ENCODE results near the gene CACYBP.

Gene CACYBP

DNA sequence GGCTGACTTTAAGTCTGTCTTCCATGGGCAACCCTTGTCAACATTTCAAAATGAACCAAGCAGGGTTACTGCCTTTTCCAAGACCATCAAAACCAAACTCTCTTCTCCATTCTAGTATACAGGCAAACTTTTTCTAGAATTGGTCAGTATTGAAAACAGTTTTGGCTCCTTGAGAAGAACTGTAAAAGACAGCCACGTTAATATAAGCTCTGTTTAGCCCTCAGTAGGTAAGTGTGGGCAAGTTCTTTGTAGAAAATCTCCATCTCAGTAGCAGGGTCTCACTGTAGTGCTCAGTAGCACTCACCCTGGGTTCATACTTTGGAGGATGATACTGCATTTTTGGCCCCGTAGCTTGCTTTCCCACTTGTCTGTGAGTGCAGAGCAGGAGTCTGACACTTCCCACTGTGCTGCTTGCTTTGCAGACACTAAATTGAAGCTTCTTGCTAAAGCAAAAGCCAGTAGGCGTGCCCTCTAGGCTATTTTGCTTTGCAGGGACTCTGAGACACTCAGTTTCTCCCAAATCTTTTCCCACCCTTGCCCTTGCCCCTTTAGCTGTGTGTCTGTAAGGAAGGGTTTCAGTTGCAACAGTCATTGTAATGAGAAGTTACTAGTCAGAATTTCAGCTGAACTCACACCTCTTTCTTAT lies 34.3 kb upstream of the CACYBP start:
- H3K9me3 ChIP-seq (ENCODE audit: control insufficient read depth, insufficient read depth, low read length): no peaks in the 10 kb centered on the region
- peaks cover 6% of the 10 kb centered on the region; the same call in 1 of the 2 replicates for H3K36me3 ChIP-seq (ENCODE audit: insufficient read depth, low read length)
- peaks cover 9% of the 10 kb centered on the region for H3K4me1 ChIP-seq (ENCODE audit: insufficient read depth, low read length)
- no peak overlapping the region for H3K9ac ChIP-seq (ENCODE audit: low read depth, low read length)

DNA sequence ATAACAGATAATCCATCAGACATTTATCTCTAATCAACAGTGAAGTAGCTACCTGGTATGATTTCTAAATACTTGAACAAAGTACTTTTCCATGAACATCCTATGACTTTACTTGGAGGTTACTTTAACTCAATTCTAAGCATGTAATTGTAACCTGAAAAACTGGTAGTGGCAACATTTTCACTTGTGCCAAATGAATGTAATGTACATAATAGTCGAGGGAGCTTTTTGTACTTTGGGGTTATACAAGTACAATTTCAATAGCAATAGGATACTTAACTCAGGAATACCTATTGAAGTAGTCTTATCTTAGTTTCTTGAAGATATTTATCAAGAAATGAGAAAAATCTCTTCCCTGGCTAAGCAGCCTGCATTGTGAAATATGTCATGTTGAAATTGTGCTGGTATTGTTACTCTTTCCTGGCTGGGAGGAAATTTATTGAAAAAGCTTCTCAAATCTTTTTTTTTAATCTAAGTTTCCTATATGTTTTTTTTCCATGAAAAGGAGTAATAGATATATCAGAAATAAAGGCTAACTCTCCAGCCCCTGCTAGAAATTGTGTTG lies 33.7 kb upstream of the CACYBP start:
- no peak overlapping the region for H3K9ac ChIP-seq (ENCODE audit: low read depth, low read length)
- peaks cover 9% of the 10 kb centered on the region for H3K4me1 ChIP-seq (ENCODE audit: insufficient read depth, low read length)
- peaks cover 6% of the 10 kb centered on the region; the same call in 1 of the 2 replicates for H3K36me3 ChIP-seq (ENCODE audit: insufficient read depth, low read length)
- H3K9me3 ChIP-seq (ENCODE audit: control insufficient read depth, insufficient read depth, low read length): no peaks in the 10 kb centered on the region

DNA sequence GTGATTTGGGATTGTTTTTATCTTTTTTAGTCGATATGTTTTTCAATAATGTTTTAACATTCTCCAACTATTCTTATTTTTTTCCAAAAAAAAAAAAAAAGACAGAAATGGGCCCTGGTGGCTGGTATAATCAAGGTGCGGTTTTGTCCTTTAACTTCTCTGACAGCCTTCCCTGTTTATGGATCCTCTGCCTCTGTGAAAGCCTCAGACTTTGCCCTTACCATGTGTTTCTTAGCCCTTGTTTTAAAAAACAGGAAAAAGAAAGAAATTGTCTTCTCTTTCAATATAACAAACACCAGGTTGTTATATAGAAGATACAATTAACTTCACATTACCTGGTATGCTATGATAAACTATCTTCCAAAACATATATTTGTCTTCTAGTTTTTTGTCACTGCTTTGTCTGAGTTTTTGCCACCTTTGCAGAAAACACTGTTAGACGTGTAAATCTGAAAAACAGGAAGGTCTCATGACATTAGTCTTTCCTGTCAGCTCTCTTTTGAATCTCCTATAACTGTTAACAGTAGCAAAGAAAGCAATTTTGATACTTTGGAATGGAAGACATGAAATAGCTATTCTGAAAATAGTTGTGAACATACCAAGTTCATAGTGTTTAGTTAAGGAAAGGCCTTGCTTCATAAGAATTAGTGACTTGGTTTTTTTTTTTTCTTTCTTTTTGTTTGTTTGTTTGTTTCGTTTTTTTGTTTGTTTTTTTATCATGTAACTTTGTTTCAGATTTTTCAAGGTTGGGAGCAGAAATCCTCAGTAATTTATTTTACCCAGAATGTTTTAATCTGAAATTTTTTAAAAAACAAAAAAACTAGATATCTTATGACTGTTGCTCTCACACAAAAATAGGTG lies 31.7 kb upstream of the CACYBP start:
- peaks cover 9% of the 10 kb centered on the region for H3K4me1 ChIP-seq (ENCODE audit: insufficient read depth, low read length)
- peaks cover 6% of the 10 kb centered on the region; the same call in 1 of the 2 replicates for H3K36me3 ChIP-seq (ENCODE audit: insufficient read depth, low read length)
- H3K9ac ChIP-seq (ENCODE audit: low read depth, low read length): no peak overlapping the region
- H3K9me3 ChIP-seq (ENCODE audit: control insufficient read depth, insufficient read depth, low read length): no peaks in the 10 kb centered on the region

DNA sequence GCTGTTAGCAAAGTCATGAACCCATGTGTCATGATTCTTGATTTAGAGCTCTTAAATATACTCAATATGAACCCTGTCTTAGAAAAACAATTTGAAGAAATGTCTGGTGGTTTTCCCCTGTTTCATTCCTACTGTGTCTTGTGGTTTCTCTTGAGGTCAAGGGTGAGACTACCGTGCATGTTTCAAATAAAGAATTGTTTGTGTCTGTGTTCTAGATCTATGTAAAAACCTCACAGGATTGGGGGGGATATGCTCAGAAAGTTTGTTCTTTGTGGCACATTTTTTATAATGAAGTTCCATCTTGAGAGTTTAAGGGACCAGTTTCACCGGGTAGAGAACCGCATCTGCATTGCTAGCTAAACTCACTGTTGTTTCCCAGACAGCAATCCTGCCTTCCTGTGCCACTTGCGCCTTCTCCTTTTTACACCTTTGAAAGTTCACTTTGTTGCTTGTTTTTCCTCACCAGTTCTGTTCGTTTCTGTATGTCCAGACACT lies 30.9 kb upstream of the CACYBP start:
- H3K9me3 ChIP-seq (ENCODE audit: control insufficient read depth, insufficient read depth, low read length): no peaks in the 10 kb centered on the region
- peaks cover 9% of the 10 kb centered on the region for H3K4me1 ChIP-seq (ENCODE audit: insufficient read depth, low read length)
- H3K36me3 ChIP-seq (ENCODE audit: insufficient read depth, low read length): peaks cover 6% of the 10 kb centered on the region; the same call in 1 of the 2 replicates
- no peak overlapping the region for H3K9ac ChIP-seq (ENCODE audit: low read depth, low read length)

DNA sequence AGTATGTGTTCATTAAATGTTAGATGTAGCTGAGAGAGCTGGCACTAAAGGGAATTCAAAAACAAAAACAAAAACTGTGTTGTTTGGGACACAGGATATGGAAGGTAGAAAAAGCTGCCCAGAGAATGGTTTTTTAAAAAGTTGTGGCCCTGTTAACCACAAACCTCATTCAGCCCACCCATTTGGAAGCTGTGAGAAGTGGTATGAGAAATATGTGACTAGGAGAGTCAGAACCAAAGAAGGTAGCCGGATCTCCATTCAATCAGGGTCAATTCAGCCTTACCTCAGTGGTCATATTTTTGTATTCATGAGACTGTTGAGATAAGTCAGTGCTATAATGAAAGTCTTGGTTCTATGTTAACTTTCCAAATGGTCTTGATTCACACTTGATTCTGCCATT lies 29.8 kb upstream of the CACYBP start:
- peaks cover 9% of the 10 kb centered on the region for H3K4me1 ChIP-seq (ENCODE audit: insufficient read depth, low read length)
- no peak overlapping the region for H3K9ac ChIP-seq (ENCODE audit: low read depth, low read length)
- no peaks in the 10 kb centered on the region for H3K9me3 ChIP-seq (ENCODE audit: control insufficient read depth, insufficient read depth, low read length)
- peaks cover 8% of the 10 kb centered on the region; the same call in 1 of the 2 replicates for H3K36me3 ChIP-seq (ENCODE audit: insufficient read depth, low read length)

DNA sequence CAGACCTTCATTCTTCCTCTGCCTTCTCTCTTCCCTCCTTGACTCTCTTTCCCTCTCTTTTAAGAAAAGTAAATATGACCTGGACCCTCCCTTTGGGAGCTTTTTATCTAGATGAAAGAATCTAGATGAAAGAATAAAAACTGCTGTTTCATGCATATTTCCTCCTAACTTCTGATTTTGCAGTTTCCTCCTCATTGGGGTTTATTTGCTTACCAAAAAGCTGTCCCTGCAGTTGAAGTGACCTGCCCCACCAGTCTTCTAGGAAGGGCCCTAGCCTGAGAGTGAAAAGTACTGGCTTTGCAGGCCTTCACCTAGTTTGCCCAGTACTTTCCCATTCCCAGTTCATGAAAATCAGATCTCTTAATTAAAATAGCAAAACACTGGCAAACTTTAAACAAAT lies 28.3 kb upstream of the CACYBP start:
- Histone ChIP-seq H3K9me3 (ENCODE audit: control insufficient read depth, insufficient read depth, low read length) (no peaks in the 10 kb centered on the region), H3K4me1 (ENCODE audit: insufficient read depth, low read length) (no peaks in the 10 kb centered on the region), H3K36me3 (ENCODE audit: insufficient read depth, low read length) (peaks cover 14% of the 10 kb centered on the region; the same call in 1 of the 2 replicates), H3K9ac (ENCODE audit: low read depth, low read length) (no peak overlapping the region)

DNA sequence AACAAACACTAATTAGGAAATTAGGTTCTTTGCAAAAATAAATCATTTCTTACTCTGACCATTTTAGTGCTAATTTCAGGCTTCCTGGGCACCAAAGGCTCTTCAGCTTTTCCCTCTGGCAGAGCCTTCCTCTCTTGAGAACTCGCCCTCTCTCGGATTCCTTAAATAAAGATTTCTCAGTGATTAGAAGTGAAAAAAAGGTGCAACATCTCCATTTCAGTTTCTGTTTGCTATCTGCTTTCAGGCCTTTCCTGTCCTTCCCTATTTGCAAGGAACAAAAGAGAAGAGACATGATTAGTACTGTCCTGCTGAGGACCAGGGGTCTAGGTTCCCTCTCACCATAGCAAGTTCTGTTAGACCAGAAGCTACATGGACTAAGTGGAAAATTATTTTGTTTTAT lies 27.8 kb upstream of the CACYBP start:
- Histone ChIP-seq H3K9me3 (ENCODE audit: control insufficient read depth, insufficient read depth, low read length) (no peaks in the 10 kb centered on the region), H3K9ac (ENCODE audit: low read depth, low read length) (no peak overlapping the region), H3K36me3 (ENCODE audit: insufficient read depth, low read length) (peaks cover 14% of the 10 kb centered on the region; the same call in 1 of the 2 replicates), H3K4me1 (ENCODE audit: insufficient read depth, low read length) (no peaks in the 10 kb centered on the region)

DNA sequence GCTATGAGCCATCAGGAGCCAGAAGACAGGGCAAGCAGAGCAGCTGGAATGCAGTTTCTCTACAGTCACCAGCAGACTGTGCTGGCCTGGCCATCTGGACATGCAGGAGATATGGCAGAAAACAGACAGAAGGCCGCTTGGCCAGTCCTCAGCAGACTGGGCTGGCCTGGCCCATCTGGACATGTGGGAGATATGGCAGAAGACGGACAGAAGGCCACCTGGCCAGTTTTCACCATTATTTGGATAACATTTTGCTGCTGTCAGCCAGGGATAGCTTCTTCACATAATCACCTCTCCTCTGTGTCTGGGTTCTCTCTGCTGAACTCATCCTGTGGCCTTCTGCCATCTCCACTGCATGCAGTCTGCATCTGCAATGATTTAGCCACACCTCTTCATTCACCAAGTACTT lies 25.0 kb upstream of the CACYBP start:
- Histone ChIP-seq H3K9me3 (ENCODE audit: control insufficient read depth, insufficient read depth, low read length) (no peaks in the 10 kb centered on the region), H3K4me1 (ENCODE audit: insufficient read depth, low read length) (no peaks in the 10 kb centered on the region), H3K9ac (ENCODE audit: low read depth, low read length) (no peak overlapping the region), H3K36me3 (ENCODE audit: insufficient read depth, low read length) (peaks cover 11% of the 10 kb centered on the region; the same call in 1 of the 2 replicates)

DNA sequence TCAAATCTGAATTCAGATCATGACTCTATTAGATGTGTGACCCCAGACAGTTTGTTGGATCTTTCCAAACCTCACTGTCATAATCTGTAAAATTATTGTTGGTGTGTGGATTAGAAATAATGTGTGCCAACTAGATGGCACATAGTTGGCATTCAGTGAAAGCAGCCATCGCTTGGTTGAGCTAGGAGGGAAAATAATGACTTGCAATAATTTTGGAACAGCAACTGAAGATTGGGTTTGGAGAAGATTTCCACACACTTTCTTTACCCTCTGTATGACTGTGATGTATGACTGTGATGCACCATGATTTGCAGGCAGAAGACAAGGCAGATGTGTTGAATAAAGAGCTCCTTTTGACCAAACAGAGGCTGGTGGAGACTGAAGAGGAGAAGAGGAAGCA lies 24.0 kb upstream of the CACYBP start:
- Histone ChIP-seq H3K9me3 (ENCODE audit: control insufficient read depth, insufficient read depth, low read length) (no peaks in the 10 kb centered on the region), H3K9ac (ENCODE audit: low read depth, low read length) (no peak overlapping the region), H3K36me3 (ENCODE audit: insufficient read depth, low read length) (peaks cover 11% of the 10 kb centered on the region; the same call in 1 of the 2 replicates), H3K4me1 (ENCODE audit: insufficient read depth, low read length) (no peaks in the 10 kb centered on the region)

DNA sequence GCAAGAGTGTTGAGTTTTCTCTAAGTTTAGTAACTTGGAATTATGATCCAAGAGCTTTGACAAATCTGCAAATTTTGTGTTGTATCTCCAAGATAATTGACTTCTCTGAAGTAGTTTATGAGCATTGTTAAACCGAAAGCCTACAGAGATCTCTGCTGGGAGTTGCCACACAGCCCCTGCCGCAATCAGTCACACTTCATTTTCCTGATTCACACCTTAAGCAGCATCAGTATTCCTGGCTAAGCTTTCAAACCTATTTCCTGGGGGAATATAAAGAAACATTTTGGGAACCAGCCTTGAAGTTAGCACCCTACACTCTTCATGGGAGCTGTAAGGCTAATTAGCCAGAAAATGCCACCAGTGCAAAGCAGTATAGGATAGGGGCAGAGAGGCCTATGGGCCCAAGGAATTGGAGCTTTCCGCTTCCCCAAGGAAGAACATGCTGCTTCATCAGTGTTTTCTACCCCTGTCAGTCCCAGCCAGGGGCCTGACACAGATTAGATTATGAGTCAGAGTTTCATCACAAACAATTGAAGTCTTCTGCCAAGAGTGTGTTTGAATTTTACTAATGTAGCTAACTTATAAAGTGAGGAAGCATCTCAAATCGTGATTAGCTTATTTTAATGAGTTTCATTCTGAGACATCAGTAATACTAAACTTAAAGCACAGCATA lies 23.2 kb upstream of the CACYBP start:
- Histone ChIP-seq H3K4me1 (ENCODE audit: insufficient read depth, low read length) (no peaks in the 10 kb centered on the region), H3K9ac (ENCODE audit: low read depth, low read length) (no peak overlapping the region), H3K36me3 (ENCODE audit: insufficient read depth, low read length) (peaks cover 11% of the 10 kb centered on the region; the same call in 1 of the 2 replicates), H3K9me3 (ENCODE audit: control insufficient read depth, insufficient read depth, low read length) (no peaks in the 10 kb centered on the region)

DNA sequence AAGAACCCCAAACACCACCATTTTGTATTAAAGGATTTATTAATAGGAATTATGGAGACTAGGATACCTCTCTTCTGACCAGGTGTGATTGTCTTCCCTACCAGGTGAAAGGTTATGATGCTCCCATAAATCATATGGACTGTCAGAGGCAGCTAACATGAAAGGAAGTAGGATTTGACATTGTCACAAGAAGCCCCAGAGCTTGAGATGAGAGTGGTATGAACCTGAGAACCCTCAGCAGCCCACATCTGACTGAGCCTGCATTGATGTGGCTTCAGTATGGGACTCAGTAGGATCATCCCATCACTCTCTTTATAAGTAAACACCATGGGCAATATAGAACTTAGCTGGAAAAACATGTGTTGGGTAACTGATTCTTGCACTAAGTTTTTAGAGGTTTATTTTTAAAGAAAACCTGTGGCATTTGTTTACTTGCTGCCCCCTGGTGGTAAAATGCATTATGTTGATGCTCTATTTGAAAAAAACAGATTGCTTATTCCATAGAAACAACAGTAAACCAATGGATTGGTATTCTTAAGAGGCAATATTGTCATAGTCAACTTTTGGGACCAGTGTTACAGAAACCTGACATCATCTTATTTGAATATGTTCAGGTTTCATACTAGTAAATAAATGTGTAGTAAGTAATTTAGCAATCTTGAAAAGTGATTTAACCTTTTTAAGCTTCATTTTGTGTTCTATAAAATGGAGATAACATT lies 16.6 kb upstream of the CACYBP start:
- Histone ChIP-seq H3K9me3 (ENCODE audit: control insufficient read depth, insufficient read depth, low read length) (no peaks in the 10 kb centered on the region), H3K36me3 (ENCODE audit: insufficient read depth, low read length) (peaks cover 12% of the 10 kb centered on the region), H3K9ac (ENCODE audit: low read depth, low read length) (no peak overlapping the region), H3K4me1 (ENCODE audit: insufficient read depth, low read length) (no peaks in the 10 kb centered on the region)

DNA sequence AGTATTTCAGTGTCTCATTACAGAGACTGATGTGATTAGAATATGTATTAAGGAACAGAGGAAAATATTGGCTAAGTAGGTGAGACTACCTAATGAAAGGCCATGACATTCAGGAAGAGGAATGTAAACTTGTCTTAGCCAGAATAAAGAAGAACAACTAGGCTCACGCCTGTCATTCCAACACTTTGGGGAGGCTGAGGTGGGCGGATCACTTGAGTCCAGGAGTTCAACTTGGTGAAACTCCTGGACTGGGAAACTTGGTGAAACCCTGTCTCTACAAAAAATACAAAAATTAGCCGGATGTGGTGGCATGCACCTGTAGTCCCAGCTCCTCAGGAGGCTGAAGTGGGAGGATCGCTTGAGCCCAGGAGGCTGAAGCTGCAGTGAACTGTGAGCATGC lies 14.8 kb upstream of the CACYBP start:
- Histone ChIP-seq H3K9ac (ENCODE audit: low read depth, low read length) (no peak overlapping the region), H3K4me1 (ENCODE audit: insufficient read depth, low read length) (no peaks in the 10 kb centered on the region), H3K9me3 (ENCODE audit: control insufficient read depth, insufficient read depth, low read length) (no peaks in the 10 kb centered on the region), H3K36me3 (ENCODE audit: insufficient read depth, low read length) (peaks cover 12% of the 10 kb centered on the region)

DNA sequence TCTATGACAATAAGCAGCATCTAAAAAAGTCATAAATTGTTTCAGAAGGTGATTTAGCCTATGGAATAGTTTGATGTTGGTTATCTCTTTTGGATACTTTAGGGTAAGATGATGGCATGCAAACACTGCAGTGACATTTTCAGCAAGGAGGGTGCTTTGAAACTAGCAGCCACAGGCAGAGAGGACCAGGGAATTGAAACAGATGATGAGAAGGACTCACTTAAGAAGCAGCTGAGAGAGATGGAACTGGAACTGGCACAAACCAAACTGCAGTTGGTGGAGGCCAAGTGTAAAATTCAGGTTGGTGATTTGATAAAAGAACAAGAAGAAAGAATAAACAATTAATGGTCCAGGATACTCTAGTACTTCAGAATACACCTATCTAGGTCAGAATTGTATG lies 11.2 kb upstream of the CACYBP start:
- Histone ChIP-seq H3K4me1 (ENCODE audit: insufficient read depth, low read length) (no peaks in the 10 kb centered on the region), H3K9ac (ENCODE audit: low read depth, low read length) (no peak overlapping the region), H3K36me3 (ENCODE audit: insufficient read depth, low read length) (peaks cover 8% of the 10 kb centered on the region; the same call in 1 of the 2 replicates), H3K9me3 (ENCODE audit: control insufficient read depth, insufficient read depth, low read length) (no peaks in the 10 kb centered on the region)

Measured in ES-I3 (cell line).